Hematopoietic multipotent progenitor cell treated with erythropoietin and hydrocortisone succinate and interleukin-3 and kit ligand, for 4 days (in vitro differentiated cells): ENCODE data around the gene REXO1.
"Not testable (repeated sequence)": the region's sequence is repeated elsewhere in the genome, so short reads cannot be mapped to it uniquely, and the experiment has no call there.

Source experiments
- DNase-seq: peaks from one replicate; pipeline ENCODE4 v3.0.0-alpha.2; 2015

REXO1 gene

GRCh38 chr19:1876496-1877279, 28.4 kb upstream of the REXO1 start:
- DNase-seq, result not testable (repeated sequence)

DNA sequence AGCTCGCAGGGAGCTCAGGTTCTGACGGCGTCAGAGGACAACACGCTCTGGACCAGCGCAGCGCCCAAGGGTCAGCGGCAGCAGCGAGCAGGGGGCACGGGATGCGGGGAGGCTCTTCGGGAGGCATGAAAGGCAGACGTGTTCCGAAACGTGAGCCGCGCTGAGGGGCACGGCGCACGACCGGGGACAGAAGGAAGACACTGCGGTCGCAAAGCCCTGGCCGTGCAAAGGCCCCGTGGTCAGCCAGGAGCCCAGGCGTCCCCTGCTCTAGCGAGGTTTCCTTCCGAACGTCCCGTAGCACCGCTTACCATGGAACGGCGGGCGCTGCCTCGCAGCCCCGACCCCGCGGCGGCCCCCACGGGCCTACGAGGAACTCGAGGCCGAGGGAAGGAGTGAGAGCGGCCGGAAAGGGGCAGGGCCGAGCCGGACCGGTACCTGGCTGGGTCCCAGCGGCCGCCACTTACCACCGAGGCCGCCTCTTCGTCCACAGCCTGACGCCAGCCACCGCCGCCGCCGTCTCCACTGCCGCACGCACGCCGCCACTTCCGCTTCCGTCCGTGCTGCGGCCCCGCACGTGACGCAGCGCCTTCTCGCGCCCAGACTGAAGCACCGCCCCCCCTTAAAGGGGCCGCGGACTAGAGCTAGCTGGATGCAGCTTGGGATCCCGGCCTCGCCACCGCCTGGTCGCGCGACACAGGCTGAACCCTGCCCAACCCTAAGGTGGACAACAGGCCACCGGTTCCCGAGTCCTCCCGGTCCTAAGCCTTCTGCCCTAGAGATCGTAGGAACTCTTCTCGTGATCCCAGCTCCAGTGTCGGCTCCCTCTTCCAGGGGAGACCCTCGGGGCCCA, 27.6 kb upstream of the REXO1 start:
- DNase-seq, result peak; percentile 98

DNA sequence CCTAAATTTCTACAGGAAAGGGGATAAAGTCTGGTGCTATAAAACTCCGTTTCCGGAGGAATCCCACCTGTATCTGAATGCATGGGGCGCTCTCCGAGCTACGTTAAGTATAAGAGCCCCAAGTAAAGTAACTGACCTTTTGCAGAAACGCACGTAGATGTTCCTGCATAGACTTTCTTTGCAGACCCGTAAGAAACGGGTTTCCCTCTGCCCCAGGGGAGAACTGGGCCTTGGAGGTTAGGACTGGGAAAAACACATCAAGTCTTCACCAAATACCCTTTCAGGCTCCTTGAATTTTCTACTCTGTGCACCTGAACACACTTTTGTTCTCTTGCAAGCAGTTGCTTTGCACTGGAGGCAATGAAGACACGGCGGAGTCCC, 27.0 kb upstream of the REXO1 start:
- not testable (repeated sequence) for DNase-seq

DNA sequence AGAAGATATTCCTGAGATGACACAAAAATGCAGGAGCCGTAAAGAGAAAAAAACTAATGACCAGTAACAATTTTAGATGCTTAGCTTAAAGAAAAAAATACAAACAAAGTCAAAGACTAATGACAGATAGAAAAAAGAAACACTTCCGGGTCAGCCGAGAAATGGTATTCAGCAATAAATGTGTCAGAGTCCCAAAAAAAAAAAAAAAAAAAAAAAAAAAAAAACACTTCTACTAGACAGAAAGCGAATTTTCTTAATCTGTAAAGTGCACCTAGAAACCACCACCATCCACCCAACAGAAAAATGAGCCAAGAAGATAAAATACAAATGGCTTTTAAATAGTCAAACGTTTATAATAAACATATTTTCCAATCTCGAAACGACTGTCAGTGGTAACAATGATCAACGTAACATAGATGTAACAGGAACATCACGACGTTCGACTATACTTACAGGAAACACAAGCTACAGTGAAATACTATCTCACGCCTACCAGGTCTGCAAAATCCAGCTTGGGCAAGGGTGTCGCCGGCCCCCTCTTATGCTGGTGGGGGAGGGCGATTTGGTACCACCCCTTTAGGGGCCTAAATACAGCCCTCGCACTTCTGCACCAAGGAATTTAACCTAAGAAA, 26.4 kb upstream of the REXO1 start:
- DNase-seq, result peak; percentile 78

DNA sequence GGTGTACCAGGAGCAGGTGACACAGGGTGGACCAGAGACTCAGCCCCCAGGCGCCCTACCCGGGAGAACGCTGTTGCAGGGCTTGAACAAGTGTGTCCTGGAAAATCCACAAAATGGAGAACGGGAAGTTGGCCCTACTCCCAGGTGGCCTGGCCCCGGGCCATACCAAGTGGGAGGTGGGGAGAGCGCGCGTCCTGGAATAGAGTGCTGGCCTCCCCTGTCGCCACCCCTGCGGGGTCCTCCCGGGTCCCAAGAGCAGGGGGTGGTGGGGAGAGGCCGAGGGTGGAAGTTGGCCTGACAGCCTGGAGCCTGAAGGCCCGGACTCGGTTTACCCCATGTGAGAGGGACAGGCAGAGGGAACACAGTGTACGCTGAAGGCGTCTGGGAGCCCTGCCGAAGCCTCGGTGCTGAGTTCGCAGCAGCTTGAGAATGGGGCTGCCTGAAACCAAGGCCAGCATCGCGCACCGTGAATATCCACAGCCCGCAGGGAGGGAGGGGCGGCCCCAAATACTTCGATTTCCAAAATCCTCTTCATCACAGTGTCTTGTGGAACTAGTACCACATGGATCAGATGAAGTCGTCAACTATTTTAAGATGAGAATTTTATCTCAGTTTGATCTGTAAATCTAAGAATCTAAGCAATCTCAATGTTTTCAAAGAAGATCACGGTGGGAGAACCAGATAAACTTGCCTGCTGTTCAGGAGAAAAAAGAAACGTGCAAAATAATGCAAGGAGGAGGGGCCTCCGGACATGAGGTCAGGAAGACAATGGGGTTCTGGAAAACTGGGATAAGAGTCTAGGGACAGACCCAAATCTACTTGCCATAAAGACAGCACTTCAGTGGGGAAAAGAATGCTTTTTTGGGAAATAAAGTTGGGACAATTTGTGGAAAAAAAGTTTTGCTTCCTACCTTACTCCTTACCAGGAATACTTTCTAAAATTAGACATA, 25.5 kb upstream of the REXO1 start:
- DNase-seq, result no peak

- no peak for DNase-seq
Observed at GRCh38 chr19:1872807-1873523, 24.7 kb upstream of the REXO1 start.

GRCh38 chr19:1871630-1872029, 23.3 kb upstream of the REXO1 start:
- DNase-seq, result no peak

DNA sequence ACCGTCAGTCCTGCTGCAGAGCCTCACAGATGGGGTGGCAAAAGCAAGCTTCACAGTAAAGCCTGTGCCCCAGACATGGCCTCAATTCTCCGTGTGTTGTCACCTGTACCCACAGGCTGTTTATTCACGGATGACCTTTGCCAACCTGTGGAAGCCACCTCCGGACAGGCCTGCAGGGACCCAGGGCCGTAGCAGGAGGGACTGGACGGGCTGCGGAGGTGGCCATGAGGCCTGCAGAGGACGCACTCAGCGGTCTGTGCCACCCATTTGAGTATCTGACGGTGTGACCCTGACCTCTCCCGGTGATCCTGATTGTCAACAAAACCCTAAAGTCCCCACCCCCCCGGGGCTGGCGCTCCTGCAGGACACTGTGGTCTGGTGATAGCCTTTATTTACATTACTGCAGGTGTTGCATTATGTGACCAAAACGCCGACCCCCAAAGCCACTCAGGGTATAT, 22.9 kb upstream of the REXO1 start:
- DNase-seq, result no peak

DNA sequence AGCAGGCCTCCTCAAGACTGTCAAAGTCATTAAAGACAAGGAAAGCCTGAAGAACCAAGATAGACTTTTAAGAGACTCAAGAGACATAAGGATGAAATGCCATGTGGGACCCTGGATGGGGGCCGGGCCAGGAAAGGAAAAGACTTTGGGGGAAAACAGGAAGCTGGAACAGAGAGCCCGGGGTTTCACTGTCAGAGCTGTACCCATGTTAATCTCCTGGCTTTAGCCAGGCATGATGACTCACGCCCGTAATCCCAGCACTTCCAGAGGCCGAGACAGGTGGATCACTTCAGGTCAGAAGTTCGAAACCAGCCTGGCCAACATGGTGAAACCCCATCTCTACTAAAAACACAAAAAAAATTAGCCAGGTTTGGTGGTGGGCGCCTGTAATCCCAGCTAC, 20.7 kb upstream of the REXO1 start:
- DNase-seq, result no peak

DNA sequence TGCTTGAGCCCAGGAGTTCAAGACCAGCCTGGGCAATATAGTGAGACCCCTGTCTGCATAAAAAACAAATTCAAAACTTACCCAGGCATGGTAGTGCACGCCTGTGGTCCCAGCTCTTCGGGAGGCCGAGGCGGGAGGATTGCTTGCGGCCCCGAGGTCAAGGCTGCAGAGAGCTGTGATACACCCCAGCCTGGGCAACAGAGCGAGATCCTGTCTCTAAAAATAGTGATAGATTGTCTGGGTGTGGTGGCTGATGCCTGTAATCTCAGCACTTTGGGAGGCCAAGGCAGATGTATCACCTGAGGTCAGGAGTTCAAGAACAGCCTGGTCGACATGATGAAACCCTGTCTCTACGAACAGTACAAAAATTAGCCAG, 19.1 kb upstream of the REXO1 start:
- DNase-seq, result no peak

DNA sequence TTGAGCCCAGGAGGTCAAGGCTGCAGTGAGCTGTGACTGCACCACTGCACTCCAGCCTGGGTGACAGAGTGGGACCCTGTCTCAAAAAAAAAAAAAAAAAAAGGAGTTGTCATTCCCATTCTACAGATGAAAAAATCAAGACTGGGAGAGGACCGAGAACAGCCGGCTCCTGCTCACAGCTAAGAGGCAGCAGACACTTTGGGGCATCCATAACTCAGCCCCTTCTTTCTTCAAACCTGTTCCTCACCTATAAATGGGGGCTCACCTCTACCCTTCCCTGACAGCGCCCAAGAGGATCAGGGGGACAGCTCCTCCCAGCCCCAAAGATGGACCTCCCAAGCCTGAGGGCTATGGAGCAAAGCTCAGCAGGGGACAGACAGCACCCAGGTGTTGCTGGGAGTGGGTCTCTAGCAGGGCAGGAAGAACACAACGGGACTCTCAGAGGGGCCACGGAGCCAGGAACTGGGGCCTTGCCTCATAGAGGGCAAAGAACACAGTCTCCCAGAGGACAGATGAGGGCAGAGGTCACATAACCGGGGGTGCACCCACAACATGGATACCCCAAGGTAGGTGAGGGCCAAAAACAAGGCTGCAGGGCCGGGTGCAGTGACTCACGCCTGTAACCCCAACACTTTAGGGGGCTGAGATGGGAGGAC, 18.5 kb upstream of the REXO1 start:
- DNase-seq, result no peak

DNA sequence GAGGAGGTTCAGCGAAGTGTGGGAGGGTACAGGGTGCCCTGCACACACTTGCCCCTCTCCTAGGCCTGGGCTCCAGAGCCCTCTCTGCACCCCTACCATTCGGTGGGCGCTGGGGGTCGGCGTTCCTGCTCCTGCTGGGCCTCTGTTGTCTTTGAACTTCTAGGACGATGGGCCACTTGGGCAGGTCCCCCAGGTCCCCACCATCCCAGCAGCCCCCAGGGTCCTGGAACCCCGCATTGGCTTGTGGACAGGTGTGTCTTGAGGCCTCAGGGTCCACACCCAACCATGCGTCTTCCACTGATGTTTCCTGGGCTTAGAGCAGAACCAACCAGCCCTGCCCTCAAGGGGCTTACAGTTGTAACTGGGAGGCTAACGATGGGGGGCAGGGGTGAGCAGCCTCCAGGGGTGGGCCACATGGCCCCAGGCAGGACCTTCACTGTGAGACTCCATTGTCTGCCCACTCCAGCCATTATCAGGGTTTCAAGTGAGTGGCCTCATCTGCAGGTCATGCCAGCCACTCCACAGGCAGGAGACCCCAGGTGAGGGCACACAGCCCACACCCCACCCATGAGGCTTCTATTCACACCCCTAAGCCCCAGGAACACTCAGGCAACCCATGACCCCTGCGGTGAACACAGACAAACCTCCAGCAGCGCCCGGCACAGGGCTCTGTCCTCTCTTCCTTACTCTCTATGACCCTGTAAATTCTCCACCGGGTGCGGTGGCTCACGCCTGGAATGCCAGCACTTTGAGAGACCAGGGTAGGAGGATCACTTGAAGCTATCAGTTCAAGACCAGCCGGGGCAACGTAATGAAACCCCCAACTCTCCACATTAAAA, 17.1 kb upstream of the REXO1 start:
- DNase-seq, result no peak

- DNase-seq, result peak; percentile 89
Observed at GRCh38 chr19:1864480-1865171, 16.3 kb upstream of the REXO1 start.

DNA sequence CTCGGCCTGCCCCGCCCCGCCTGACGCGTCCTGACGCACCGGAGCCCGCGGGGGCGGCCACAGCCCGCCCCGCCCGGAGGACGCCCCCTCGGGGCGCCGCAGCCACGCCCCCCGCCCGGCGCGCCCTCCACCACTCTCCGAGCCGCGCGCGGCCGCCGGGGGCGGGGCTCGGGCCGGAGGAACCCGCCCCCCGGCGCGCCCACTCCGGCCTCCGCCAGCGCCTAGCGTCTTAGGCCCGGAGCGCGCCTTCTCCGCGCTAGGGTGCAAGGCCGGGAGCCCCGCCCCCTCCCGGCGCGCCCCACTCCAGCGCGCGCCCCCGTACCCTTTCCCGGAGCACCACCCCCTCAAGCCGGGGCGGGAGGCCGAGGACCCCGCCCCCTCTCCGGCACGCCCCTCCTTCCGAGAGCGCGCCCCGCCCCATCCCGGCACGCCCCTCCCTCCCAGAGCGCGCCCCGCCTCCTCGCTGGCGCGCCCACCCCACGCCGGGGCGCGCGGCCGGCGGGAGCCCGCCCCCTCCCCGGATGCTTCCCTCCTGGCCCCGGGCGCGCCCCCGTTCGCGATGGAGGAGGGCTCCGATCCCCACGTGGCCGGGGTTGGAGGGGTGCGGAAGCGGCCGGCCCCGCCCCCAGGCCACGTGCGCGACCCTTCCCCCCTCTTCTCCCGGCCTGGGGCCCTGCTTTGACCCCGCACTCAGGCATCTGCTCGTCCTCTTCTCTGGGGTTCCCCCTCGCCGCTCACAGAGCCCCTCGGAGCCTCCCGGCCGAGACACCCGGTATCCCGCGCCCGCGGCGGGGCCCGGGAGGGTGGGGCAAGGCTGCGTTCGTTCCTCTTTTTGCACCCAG, 15.6 kb upstream of the REXO1 start:
- DNase-seq, result peak; percentile 98

GRCh38 chr19:1863328-1863637, 15.0 kb upstream of the REXO1 start, which contains the start of gene KLF16:
Gene KLF16, minus strand, starts transcription at chr19:1863579. Its CDS starts 82 bp downstream, at chr19:1863497.
- DNase-seq, result no peak

DNA sequence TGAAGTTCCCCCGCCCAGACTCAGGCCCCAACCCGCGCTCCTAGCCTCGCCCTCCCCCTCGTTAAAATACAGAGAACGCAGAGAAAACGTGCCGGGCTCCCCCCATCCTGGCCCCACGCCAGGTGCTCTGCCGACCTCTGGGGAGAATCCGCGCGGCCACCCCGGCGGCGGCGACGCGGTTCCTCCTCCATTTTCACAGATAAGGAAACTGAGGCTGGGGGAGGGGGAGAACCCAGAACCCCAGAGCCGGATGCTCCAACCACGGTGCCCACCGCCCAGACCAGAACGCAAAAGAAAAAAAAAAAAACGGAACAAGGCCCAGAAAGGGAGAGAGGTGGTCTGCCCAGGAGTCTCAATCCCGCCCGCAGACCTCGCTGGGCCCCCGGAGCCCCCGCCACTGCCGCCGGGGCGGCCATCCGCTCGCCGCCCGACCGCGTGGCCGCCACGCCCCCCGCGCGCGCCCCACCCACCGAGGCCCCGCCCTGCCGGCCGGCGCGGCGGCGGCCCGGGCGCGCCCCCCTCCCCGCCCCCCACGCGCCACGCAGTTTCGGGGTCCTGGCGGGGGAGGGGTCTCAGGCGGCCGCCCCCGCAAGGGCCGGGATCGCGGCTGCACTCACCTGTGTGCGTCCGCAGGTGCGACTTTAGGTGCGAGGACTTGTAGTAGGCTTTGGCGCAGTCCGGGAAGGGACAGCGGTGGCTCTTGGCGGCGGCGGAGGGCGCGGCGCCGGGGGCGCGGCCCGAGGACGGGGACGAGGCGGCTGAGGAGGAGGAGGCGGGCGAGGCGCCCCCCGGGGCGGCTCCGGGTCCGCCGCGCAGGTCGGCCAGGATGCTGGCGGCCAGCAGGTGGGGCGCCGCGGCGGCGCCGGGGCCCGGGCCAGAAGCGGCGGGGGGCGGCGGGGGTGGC, 14.4 kb upstream of the REXO1 start:
- DNase-seq, result peak; percentile 83

GRCh38 chr19:1862068-1862423, 13.8 kb upstream of the REXO1 start:
- no peak for DNase-seq

- no peak for DNase-seq
Observed at GRCh38 chr19:1861599-1862031, 13.3 kb upstream of the REXO1 start.
